Small intestine (tissue), 7 donors: ENCODE results near the gene CTBP2. TPM values are rescaled to one million over a fixed set of nuclear protein-coding genes. Genes with fewer than 3 reads are reported as not detected.
A peak's percentile ranks its signal among the peaks of the same experiment; 100 is the strongest.

Source experiments
- DNase-seq, 2 donors: peaks; one replicate each; pipeline versions ENCODE4 v3.0.0 to v3.0.0-alpha.2; 2013
- FAIRE-seq: peaks from 2 replicates; lab custom pipeline; 2012; peaks lifted over from hg19 to GRCh38; lab: Jason Lieb, UNC
- H3K27ac ChIP-seq, 3 donors: one replicate each; pipeline ENCODE4 v1.5.1; 2013; ENCODE audit warnings: low read length in 2 of 3, mild to moderate bottlenecking in 2 of 3, control low read depth in 1 of 3, inconsistent platforms in 1 of 3, low read depth in 1 of 3, moderate library complexity in 1 of 3
- H3K27me3 ChIP-seq, 3 donors: one replicate each; pipeline ENCODE4 v1.6.1; 2013; ENCODE audit warnings: low read length in 3 of 3, inconsistent platforms in 1 of 3; ENCODE audit not compliant: control insufficient read depth in 3 of 3, insufficient read depth in 3 of 3
- H3K36me3 ChIP-seq, 3 donors: one replicate each; pipeline ENCODE4 v1.6.1; 2013; ENCODE audit warnings: low read length in 3 of 3, inconsistent platforms in 1 of 3, low read depth in 1 of 3, mild to moderate bottlenecking in 1 of 3, moderate library complexity in 1 of 3; ENCODE audit not compliant: control insufficient read depth in 3 of 3, insufficient read depth in 2 of 3
- H3K4me1 ChIP-seq, 3 donors: one replicate each; pipeline ENCODE4 v1.6.1; 2013; ENCODE audit warnings: low read length in 2 of 3, inconsistent platforms in 1 of 3, low read depth in 1 of 3, mild to moderate bottlenecking in 1 of 3, moderate library complexity in 1 of 3; ENCODE audit not compliant: control insufficient read depth in 3 of 3, insufficient read depth in 2 of 3
- H3K4me3 ChIP-seq, 3 donors: one replicate each; pipeline ENCODE4 v1.5.1; 2013; ENCODE audit warnings: low read length in 3 of 3, control low read depth in 1 of 3, inconsistent platforms in 1 of 3, low read depth in 1 of 3, mild to moderate bottlenecking in 1 of 3, moderate library complexity in 1 of 3
- H3K9me3 ChIP-seq, 2 donors: one replicate each; pipeline ENCODE4 v1.6.1; 2013; ENCODE audit warnings: low read depth in 1 of 2, low read length in 1 of 2; ENCODE audit not compliant: control insufficient read depth in 2 of 2, insufficient read depth in 1 of 2
- WGBS, 3 donors: extraction: QIAGEN DNeasy Blood & Tissue Kit; methylation state at CpG; one replicate each; pipeline ENCODE4 v1.1.7; 2013; 5-methylcytosine and 5-hydroxymethylcytosine counted together
- polyA plus RNA-seq, 4 donors: library from polyadenylated mRNA; stranded (reverse) in 3 of 4; unstranded in 1 of 4; fragments of 200-250 nt in 3 of 4; fragments of 120-200 nt in 1 of 4; gene quantifications; one replicate each; pipeline versions ENCODE4 v1.2.1 to v1.2.3, GENCODE V29; 2013
- donor health status: healthy with polysubstance abuse.
- donor health status: control.
- donor health status: control.
- donor health status: Bipolar disorder and iron deficiency.
- donor health status: healthy.

Gene CTBP2
- polyA plus RNA-seq, 4 donors, result 38.1 to 56.8 (median 49.1) TPM

DNA sequence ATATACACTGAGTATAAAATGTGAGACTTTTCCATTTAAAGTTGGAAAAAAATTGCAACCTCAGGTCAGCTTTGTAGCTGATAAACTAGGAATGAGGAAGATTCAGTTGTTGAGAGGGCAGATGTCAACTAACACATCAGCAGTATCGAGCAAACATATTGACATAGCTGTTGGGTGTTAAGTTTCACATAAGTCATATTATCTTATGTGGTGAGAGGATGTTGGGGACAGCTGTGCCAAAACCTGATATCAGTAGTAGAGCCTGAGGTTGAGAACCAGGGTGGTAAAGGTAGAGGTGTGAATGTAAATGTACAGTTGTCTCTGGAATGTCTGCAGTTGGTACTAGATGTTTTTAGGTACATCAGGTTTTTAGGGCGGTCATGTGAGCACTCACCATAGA, 213.4 kb downstream of the CTBP2 start:
- DNase-seq, result no peak
- FAIRE-seq, result no peak
- 62 to 66% (median 65%) methylated on average over 2 of the region's 2 CpGs for WGBS, 3 donors
- H3K4me3 ChIP-seq, result no peak overlapping the region
- no peaks in the 10 kb centered on the region for H3K27me3 ChIP-seq
- peaks cover 4 to 14% (median 8%) of the 10 kb centered on the region in 3 donors for H3K36me3 ChIP-seq
- peaks cover 0 to 5% (median 0%) of the 10 kb centered on the region in 3 donors for H3K4me1 ChIP-seq
- peak overlapping the region in 1 of 3 donors; percentile 11 for H3K27ac ChIP-seq
- H3K9me3 ChIP-seq, result no peaks in the 10 kb centered on the region

DNA sequence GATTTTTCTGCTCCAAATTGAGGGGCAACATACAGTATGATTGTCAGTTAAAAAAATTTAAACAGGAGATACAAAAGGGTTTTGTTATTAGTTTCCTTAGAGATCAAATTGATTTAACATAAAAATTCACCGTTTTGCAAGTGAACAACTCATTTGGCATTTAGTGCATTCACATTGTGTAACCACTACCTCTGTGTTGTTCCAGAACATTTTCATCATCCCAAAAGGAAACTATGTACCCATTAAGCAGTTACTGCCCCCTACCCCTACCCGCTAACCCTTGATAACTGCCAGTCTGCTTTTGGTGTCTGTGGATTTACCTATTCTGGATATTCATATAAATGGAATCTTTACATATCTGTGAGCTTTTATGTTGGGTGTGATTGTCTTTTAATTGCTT, 215.4 kb downstream of the CTBP2 start:
- H3K36me3 ChIP-seq, result peaks cover 4 to 11% (median 8%) of the 10 kb centered on the region in 3 donors
- H3K27me3 ChIP-seq, result no peaks in the 10 kb centered on the region
- peaks cover 0 to 5% (median 0%) of the 10 kb centered on the region in 3 donors for H3K4me1 ChIP-seq
- 62 to 71% (median 71%) methylated on average over 2 of the region's 2 CpGs for WGBS, 3 donors
- no peak overlapping the region for H3K27ac ChIP-seq
- DNase-seq (no peak), FAIRE-seq (no peak)
- no peak overlapping the region for H3K4me3 ChIP-seq
- H3K9me3 ChIP-seq, result no peaks in the 10 kb centered on the region

DNA sequence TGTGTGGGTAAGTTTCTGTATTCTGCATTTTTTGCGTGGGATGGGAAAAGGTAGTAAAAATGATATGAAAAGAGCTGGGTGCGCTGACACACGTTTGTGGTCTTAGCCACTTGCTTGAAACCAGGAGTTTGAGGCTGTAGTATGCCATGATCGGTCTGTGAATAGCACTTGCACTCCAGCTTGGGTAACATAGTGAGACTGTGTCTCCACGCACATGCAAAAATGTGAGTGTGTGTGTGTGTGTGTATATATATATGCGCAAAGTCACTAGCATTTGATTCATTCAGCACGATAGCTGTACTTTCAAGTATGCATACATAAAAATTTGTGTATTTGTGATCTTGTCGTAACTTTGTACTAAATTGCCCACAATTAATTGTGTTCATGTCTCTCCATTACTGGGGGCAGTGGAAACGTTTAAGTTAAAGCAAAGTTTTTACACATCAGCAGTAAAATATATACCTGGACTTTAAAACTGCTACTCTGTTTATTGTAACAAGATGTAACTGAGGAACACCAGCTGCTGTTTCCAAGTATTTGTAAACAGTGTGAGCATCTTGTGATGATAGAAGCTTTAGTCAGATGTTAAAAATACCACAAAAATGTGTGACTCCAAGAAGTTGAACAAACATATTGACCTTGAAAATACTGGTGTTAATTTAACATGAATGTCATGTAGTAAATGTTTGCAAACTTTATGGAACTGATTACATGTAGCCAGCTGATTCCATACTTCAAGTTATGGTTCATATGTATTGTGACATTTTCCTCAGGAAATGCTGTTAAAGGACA, 216.9 kb downstream of the CTBP2 start:
- Histone ChIP-seq H3K4me1 (peaks cover 0 to 5% (median 0%) of the 10 kb centered on the region in 3 donors), H3K27me3 (no peaks in the 10 kb centered on the region), H3K4me3 (no peak overlapping the region), H3K36me3 (peaks cover 4 to 7% (median 7%) of the 10 kb centered on the region in 3 donors), H3K9me3 (no peaks in the 10 kb centered on the region), H3K27ac (peak overlapping the region in 1 of 3 donors; percentile 24)
- DNase-seq (no peak), FAIRE-seq (no peak)
- WGBS, 3 donors, result 77 to 88% (median 86%) methylated on average over 9 of the region's 9 CpGs

- 60 to 80% (median 76%) methylated on average over 11 of the region's 11 CpGs for WGBS, 3 donors
- Histone ChIP-seq H3K4me3 (no peak overlapping the region), H3K4me1 (peaks cover 0 to 5% (median 0%) of the 10 kb centered on the region in 3 donors), H3K27me3 (no peaks in the 10 kb centered on the region), H3K27ac (peak overlapping the region in 1 of 3 donors; percentile 9), H3K36me3 (peaks cover 0 to 7% (median 3%) of the 10 kb centered on the region in 3 donors), H3K9me3 (no peaks in the 10 kb centered on the region)
- DNase-seq, result no peak
- no peak for FAIRE-seq
Measured at GRCh38 chr10:124942317-124943169, 217.8 kb downstream of the CTBP2 start.

- FAIRE-seq (no peak), DNase-seq (no peak)
- Histone ChIP-seq H3K4me3 (no peak within 1 kb of the TSS), H3K27ac (peak within 1 kb of the TSS in 1 of 3 donors; percentile 9), H3K27me3 (no peaks in the 10 kb centered on the region), H3K9me3 (no peaks in the 10 kb centered on the region), H3K36me3 (peaks cover 0 to 7% (median 2%) of the 10 kb centered on the region in 3 donors), H3K4me1 (peaks cover 0 to 5% (median 0%) of the 10 kb centered on the region in 3 donors)
- 70 to 78% (median 76%) methylated on average over 4 of the region's 4 CpGs for WGBS, 3 donors
Measured at GRCh38 chr10:124941823-124942222, 218.5 kb downstream of the CTBP2 start, which contains the start of gene ZRANB1. TSS of gene ZRANB1 (plus strand) at chr10:124942123. CDS start at chr10:124942494, 371 bp downstream.

- no peak overlapping the region for H3K4me3 ChIP-seq
- peaks cover 0 to 2% (median 0%) of the 10 kb centered on the region in 3 donors for H3K36me3 ChIP-seq
- 18 to 70% (median 62%) methylated on average over 1 of the region's 1 CpG for WGBS, 3 donors
- no peaks in the 10 kb centered on the region for H3K27me3 ChIP-seq
- no peak overlapping the region for H3K27ac ChIP-seq
- no peak for FAIRE-seq
- DNase-seq, result no peak
- no peaks in the 10 kb centered on the region for H3K9me3 ChIP-seq
- peaks cover 0 to 3% (median 0%) of the 10 kb centered on the region in 3 donors for H3K4me1 ChIP-seq
Measured at GRCh38 chr10:124939290-124939689, 221.1 kb downstream of the CTBP2 start.

GRCh38 chr10:124936813-124937212, 223.6 kb downstream of the CTBP2 start:
- WGBS, 3 donors, result 96 to 98% (median 96%) methylated on average over 7 of the region's 7 CpGs
- H3K4me3 ChIP-seq, result no peak overlapping the region

DNA sequence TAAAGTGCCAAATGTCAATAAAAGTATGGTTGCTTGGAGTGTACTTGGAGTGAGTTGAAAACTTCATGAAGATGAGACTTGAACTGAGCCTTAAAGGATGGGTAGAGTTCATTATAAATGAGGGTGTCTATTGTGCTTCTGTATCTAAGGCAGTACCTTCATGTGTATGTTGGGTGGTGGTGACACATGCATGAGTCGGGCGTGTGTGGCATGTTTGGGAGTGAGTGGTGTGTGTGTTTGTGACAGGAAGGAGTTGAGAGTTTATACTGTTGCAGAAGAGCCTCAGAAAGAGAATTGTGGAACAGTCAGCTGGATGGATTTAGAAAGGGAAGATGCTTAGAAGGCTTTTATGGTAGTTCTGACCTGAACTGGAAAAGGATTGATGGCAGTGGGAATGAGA, 224.4 kb downstream of the CTBP2 start:
- peaks cover 0 to 6% of the 10 kb centered on the region in 2 donors for H3K9me3 ChIP-seq
- no peaks in the 10 kb centered on the region for H3K27me3 ChIP-seq
- no peaks in the 10 kb centered on the region for H3K36me3 ChIP-seq
- H3K4me1 ChIP-seq, result no peaks in the 10 kb centered on the region
- WGBS, 3 donors, result 88 to 99% (median 89%) methylated on average over 2 of the region's 2 CpGs
- FAIRE-seq (no peak), DNase-seq (no peak)
- H3K4me3 ChIP-seq, result no peak overlapping the region
- H3K27ac ChIP-seq, result no peak overlapping the region

More at GRCh38 chr10:124936813-124937212, 223.6 kb downstream of the CTBP2 start:
- Histone ChIP-seq H3K4me1 (no peaks in the 10 kb centered on the region), H3K27me3 (no peaks in the 10 kb centered on the region), H3K9me3 (no peaks in the 10 kb centered on the region), H3K27ac (no peak overlapping the region), H3K36me3 (no peaks in the 10 kb centered on the region)
- DNase-seq, result no peak
- no peak for FAIRE-seq
